Thyroid gland (tissue), 4 donors: ENCODE results near the gene C1QL1.

Source experiments
- POLR2A ChIP-seq, 2 donors: fragments of 450-650 bp; IDR thresholded peaks; one replicate each; pipeline ENCODE4 v1.6.1; 2017; ENCODE audit warnings: antibody characterized with exemption in 2 of 2, mild to moderate bottlenecking in 2 of 2, moderate library complexity in 1 of 2
- TF ChIP-seq, protein P1 (sequence below), 6 experiments: fragments of 200-600 bp in 3 of 6; fragments of 450-650 bp in 3 of 6; sonication (generic) in 3 of 6; IDR thresholded peaks; one replicate each; pipeline ENCODE4 v1.5.1; 2016 to 2019; ENCODE audit warnings: antibody characterized with exemption in 6 of 6, mild to moderate bottlenecking in 2 of 6, inconsistent platforms in 1 of 6, moderate library complexity in 1 of 6

DNA sequence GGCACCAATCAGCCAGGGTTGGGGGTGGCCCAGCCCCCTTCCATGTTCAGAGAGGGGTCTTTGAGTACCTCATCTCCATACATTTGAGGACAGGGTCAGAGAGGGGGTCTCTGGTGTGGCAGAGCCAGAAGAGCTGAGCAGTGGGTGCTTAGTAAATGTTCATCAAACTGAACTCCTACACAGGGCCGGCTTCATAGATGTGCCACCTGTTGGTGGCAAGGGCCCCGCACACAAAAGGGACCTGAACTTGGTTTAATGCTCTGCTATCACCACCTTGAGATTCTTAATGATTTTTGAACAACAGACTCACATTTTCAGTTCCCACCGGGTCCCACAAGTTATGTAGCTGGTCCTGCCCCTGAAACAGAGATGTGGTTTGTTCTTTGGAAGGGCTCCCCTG is 9.0 kb upstream of the C1QL1 start:
- TF ChIP-seq, protein P1, sequence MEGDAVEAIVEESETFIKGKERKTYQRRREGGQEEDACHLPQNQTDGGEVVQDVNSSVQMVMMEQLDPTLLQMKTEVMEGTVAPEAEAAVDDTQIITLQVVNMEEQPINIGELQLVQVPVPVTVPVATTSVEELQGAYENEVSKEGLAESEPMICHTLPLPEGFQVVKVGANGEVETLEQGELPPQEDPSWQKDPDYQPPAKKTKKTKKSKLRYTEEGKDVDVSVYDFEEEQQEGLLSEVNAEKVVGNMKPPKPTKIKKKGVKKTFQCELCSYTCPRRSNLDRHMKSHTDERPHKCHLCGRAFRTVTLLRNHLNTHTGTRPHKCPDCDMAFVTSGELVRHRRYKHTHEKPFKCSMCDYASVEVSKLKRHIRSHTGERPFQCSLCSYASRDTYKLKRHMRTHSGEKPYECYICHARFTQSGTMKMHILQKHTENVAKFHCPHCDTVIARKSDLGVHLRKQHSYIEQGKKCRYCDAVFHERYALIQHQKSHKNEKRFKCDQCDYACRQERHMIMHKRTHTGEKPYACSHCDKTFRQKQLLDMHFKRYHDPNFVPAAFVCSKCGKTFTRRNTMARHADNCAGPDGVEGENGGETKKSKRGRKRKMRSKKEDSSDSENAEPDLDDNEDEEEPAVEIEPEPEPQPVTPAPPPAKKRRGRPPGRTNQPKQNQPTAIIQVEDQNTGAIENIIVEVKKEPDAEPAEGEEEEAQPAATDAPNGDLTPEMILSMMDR (IDR thresholded peaks at IDR 0.05), result no peak
- no peak for TF ChIP-seq POLR2A (IDR thresholded peaks at IDR 0.05)
